ENCODE measurements around the gene PYGO2.
"Not testable (repeated sequence)": the region's sequence is repeated elsewhere in the genome, so short reads cannot be mapped to it uniquely, and the experiment has no call there.

The PYGO2 gene

DNA sequence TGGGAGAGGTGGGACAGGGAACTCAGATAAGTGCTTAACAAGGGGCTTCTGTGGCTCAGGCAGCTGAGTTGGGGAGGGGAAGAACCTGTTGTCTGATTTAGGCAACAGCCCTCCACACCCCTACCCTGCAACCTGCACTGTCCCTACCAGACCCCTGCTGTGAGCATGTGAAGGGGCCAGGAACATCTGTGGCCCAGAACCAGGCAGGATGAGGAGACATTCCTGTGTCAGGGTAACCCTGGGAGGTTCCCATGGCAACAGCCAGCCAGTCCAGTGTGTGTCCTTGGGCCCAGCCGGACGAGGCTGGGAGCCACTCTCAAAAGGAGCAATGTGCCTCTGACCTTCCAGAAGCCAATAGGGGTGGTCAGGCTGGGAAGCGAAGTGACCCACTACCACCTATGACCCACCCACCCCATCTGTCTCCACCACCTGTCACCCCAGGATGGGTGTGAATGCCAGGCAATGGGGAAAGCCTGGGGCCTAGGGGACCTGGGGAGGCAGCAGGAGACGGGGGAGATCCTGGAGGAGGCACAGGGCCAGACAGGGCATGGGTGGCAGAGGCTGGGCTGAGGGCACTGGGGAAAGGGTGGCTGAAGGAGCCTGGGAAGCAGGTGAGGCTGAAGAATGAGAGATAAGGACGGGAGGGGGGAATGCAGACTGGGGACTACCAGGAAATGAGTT lies 20.1 kb downstream of the PYGO2 start:
- DNase-seq (ENCODE audit: low read depth) = no peak

GRCh38 chr1:154940651-154941194 lies 20.9 kb downstream of the PYGO2 start:
- DNase-seq (ENCODE audit: low read depth) = no peak

DNA sequence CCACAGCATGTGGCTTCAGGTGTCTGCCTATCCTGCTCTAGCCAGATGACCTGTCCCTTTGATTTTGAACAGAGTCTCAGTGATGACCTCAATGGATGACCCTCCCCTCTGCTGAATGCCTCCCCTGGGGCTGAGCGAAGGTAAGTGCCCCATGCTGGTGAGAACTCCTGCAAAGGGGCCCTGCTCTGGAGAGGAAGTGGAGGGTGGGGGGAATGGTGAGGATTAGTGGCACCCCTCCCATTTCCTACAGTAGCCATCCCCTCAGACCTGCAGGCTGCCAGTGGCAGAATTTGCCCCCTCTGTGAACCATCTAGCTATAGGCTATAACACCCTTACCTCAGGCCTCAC lies 21.4 kb downstream of the PYGO2 start:
- no peak for DNase-seq (ENCODE audit: low read depth)

- no peak for DNase-seq (ENCODE audit: low read depth)
These were observed 22.8 kb downstream of the PYGO2 start for GRCh38 chr1:154938604-154939399.

DNA sequence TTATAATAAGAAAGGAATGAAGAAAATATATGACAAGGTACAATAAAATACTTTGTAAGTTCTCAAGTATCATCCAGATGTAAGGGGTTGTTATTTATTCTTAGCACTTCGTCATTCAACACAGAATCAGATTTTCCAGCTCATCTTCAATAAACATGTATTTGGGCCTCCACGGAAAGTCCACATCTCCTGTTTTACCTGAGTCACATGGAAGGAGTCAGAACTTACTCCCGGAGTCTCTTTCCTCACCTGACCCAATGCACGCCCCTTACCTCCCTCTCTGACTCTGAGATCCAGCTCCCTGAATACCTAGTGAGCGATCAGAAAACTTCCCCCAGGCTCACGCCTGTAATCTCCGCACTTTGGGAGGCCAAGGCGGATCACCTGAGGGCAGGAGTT lies 23.6 kb downstream of the PYGO2 start:
- no peak for DNase-seq (ENCODE audit: low read depth)

DNA sequence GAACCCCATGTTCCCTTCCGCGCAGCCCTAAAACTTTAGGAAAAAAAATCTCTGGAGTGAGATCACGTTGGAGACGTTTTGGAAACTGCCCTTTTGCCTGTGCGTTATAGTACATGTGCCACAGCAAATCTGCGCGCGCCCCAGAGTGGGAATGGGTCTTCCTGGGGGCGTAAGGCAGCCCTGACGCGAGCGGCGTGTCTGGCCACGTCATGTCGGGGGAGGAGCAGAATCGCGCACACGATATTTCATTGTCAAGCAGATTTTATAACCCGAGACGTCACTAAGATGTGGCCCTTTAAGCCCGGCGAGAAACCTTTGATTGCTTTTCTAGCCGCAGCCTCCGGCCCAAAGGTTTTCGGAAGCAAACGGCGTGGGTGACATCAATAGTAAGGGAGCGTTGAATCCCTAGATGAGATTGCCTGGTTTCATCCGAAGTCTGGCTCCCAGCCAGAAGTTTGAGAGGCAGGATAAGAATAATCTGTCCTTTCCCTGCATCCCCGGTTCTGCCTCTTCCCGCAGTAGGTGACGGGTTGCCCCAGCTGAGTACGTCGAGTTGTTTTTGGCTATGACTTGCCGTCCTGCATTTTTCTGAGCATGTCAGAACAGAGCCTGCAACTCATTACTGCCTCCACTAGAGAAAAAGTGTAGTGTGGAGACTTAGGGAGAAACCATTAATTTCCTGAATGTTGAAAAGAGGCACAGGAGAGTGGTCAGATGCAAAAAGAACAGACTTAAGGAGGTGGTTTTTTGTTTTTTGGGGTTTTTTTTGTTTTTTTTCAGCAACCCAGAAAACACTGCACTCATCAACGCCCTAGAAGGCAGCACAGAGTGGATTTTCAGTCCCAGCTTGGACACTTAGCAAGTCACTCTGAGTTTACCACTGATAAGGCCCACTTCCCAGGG lies 24.2 kb downstream of the PYGO2 start:
- peak; percentile 84 for DNase-seq (ENCODE audit: low read depth)

DNA sequence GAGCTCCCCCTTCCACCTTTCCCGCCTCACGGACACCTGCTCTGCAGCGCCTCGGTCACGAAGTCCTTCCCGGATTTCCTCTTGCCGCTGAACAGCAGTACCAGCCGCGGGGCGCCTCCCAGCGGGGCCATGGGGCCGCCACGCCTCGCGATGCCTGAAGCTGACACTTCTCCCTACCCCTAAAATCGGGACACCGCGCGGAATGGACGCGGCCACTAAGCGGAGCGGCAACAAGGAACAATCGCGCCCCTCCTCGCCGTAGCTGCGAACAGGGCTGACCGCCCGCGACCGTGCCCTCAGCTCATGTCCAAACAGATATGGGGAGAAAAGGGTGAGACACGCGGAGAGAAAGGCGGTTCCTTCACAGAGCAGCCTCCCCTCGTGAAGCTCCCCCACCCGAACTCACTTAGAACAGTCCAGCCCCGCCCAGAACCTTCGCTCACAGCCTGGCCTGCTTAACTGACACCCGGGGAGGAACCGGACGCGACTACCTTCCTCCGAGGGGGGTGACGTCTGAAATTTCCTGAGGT lies 25.0 kb downstream of the PYGO2 start, which contains the start of gene PMVK:
PMVK (minus strand) TSS at position 165 of the 530 bp plus-strand sequence; CDS start at position 131, 34 bp downstream.
- DNase-seq (ENCODE audit: low read depth) = peak; percentile 92

GRCh38 chr1:154935749-154936554 lies 25.6 kb downstream of the PYGO2 start:
- no peak for DNase-seq (ENCODE audit: low read depth)

DNA sequence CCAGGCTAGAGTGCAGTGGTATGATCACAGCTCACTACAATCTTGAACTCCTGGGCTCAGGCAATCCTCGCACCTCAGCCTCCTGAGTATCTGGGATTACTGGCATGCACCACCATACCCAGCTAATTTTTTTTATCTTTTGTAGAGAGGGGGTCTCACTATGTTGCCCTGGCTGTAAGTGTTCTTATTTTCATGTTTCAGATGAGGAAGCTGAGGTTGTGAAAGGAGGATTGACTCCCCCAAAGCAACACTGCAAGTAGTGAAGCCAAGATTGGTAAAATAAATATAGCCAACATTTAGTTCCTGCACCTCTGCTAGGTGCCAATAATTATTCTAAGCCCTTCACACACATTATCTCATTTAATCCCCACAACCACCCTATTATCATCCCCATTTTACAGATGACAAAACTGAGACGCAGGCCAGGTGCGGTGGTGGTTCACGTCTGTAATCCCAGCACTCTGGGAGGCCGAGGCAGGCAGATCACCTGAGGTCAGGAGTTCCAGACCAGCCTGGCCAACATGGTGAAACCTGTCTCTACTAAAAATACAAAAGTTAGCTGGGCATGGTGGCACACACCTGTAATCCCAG lies 27.1 kb downstream of the PYGO2 start:
- DNase-seq (ENCODE audit: low read depth) = no peak

DNA sequence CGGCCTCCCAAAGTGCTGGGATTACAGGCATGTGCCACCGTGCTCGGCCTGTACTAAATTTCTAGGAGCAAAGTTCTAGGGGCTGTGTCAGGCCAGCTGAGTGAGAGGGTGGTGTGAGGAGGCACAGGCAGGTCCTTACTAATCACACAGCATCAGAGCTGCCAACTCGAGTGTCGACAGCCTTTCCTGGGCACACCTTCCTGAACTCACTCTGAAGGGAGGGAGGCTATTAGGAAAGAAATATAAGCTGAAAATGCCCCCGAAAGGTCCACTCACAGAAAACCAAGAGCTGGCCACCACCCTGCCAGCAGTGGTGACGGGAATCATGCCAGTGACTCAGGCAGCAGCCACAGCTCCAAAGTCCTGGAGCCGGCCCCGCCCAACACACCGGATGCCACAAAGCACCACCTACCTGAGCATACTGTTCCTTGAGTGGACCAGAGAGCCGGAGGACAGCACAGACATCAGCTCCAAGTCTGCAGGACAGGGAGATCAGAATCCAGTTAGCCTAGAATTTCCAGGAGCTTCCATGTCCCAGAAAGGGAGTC lies 29.6 kb downstream of the PYGO2 start:
- no peak for DNase-seq (ENCODE audit: low read depth)

DNA sequence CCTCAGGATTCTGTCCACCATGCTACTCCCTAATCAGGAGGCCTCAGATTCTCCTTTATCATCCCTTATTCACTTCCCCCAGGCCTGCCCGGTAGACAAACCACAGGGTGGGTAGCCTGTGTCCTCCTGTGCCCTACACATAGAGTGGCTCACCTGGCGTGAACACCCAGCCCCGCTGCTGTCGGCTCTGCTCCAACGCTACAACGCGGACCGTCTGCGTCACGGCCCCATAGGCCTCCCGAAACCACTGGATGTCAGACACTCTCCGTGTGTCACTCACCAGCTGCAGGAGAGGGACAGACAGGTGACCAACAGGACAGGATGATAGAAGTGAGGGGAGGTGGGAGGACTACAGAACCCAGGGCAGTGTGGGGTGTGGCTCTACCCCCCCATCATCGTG lies 35.4 kb downstream of the PYGO2 start:
- DNase-seq (ENCODE audit: low read depth) = no peak

GRCh38 chr1:154925335-154926170 lies 36.0 kb downstream of the PYGO2 start:
- no peak for DNase-seq (ENCODE audit: low read depth)

DNA sequence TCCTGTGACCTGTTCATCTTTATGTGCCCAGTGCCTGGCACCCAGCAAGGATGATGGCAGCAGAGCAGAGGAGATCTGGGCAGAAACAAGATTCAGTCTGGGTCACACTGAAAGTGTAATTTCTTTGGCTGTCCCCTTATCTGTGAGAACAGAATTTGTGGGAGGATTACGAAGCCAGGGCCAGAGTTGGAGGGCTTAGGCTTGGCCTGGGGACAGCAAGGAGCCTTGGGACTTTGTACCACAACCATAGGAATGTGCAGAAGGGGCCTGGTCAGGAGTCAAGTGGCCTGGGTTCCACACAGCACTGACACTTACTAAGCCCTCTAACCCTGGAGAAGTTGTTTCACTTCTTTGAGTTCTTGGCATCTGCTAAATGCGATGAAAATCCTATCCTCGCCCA lies 37.9 kb downstream of the PYGO2 start:
- no peak for DNase-seq (ENCODE audit: low read depth)

DNA sequence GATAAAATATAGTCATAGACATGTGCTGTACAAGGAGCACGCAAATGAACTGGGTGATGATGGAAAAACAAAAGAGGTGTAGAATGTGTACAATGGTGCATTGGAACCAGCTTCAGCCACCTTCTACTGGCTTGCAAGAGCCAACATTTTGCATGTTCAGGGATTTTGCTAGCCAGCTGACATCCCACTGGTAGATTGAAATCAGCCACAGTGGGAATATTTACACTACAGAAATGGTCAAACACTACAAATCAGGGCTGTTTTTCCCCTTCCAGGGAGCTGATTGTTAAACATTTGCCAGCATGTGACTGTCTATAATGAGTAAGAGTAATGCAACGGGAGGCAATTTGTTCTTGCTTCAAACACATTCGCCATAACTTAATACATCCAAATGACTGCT lies 48.3 kb downstream of the PYGO2 start:
- no peak for DNase-seq (ENCODE audit: low read depth)

- no peak for DNase-seq (ENCODE audit: low read depth)
These were observed 48.8 kb downstream of the PYGO2 start for GRCh38 chr1:154912755-154913154.

DNA sequence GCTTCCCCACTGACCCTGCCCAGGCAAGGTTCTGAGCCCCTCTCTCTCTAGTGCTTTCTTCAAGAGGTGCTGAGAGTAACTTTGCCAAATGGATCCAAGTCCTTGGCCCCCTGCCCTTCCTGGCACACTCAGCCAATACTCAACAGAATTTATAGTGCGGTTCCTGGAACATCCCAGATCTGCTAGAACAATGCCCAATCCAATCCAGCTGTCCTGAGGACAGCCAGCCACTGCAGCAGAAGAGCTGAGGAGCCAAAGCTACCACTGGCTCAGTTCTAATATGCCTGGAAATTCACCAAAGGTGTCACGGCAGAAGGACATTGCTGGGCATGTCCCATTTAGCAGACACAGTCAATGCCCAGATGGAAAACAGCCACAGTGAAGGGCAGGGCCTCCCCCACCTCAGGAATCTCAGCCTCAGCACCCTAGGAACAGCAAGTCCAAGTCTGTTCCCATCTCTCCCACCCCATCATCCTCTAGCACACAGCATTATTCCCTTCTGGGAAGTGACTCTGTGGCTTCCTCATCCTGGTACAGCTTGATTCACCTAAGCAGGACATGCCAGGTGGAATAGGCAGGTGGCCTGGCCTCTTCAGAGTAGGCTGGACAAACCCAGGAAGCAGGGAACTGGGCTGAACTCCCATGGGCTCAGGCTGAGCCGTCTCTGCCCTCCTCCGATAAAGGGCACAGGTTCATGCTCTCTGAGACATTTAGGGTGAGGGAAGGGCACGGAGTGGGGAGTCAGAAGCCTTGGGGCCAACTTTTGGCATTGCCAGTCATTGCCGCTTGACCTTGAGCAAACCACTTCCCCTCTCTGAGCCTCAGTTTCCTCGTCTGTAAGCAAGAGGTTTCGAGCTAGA lies 49.7 kb downstream of the PYGO2 start:
- no peak for DNase-seq (ENCODE audit: low read depth)

DNA sequence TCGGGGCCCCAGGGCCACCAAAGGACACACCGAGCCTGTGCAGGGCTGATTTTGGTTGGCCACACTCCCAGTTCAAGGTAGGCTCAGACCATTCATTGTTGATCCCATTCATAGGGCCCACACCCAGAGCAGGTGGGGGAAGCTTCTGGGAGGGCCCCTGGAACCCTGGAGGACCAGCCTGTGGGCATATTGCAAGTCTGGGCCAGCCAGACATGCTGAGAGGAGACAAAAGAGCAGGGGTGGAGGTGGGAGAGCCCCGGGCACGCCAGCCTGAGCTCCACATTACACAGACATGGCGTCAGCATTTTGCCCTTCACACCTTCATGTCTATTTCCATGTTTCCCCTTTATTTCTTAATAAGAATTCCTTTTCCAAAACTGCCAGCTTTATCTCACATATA lies 50.7 kb downstream of the PYGO2 start:
- no peak for DNase-seq (ENCODE audit: low read depth)

DNA sequence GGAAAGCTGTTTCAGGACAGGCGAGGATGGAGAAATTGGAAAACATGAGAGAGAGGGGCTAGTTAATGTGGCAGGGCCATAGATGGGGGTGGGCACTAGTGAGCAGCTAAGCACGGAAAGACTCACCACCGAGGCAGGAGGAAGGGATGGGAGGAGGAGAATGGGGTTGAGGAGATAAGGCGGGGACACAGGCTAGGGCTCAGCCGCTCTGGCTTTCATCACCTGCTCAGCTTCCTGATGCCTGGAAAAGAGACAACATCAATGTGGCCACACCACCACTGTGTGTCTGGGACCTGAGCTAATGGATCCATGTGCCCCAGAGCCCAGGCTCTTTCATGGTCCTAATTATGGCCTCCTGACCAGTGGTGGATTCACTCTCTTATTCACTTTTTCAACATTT lies 52.6 kb downstream of the PYGO2 start:
- DNase-seq (ENCODE audit: low read depth) = no peak

GRCh38 chr1:154908129-154908528 lies 53.5 kb downstream of the PYGO2 start:
- DNase-seq (ENCODE audit: low read depth) = not testable (repeated sequence)
